Measurements from ENCODE around the gene GLP2R. TPM values are rescaled to one million over a fixed set of nuclear protein-coding genes. Genes with fewer than 3 reads are reported as not detected.

GLP2R gene
- total and polyA plus RNA-seq, 2 of the 8 experiments (the other 6 are each of a cell fraction or from before 2014, with no cell fraction given) = not detected

DNA sequence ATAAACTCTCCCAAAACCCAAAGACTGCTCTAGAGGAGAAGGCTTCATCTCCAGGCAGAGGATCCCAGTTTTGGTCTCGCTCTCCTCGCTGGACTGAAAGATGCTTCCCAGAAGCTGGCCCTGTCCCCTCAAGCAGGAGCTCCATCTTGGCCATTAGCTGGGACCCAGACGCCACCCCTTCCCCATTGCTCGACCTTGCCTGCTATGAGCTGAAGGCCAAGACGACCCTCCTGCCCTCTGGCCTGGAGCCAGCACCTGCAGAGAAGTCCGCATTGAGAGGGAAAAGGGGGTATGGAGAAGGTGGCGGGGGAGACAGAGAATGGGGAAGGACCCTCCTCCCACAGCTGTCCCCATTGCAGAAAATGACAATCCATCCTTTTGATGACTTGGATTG, 82.9 kb downstream of the GLP2R start:
- H3K79me2 ChIP-seq (ENCODE audit: control insufficient read depth in 1 of 2, insufficient read depth in 2 of 2, low read length in 2 of 2) = no peaks in the 10 kb centered on the region
- CTCF ChIA-PET (ENCODE audit: partially characterized antibody) = interaction anchor here (0.6 to 5.9 kb wide), 9 partner anchors 10 to 130 kb away, joined by 3 to 49 read pairs (median 4); no protein-coding TSS in a partner anchor
- POLR2A ChIA-PET (ENCODE audit: partially characterized antibody) = no interaction called here
- no peak for TF ChIP-seq CBX8 (IDR thresholded peaks at IDR 0.05; ENCODE audit: borderline replicate concordance, low read depth, low read length)
- TF ChIP-seq RBBP5 (IDR thresholded peaks at IDR 0.05; ENCODE audit: borderline replicate concordance, low read depth, low read length) = no peak
- TF ChIP-seq YY1 (IDR thresholded peaks at IDR 0.05; ENCODE audit: low read depth, low read length) = no peak
- TF ChIP-seq, protein P1, sequence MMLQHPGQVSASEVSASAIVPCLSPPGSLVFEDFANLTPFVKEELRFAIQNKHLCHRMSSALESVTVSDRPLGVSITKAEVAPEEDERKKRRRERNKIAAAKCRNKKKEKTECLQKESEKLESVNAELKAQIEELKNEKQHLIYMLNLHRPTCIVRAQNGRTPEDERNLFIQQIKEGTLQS (IDR thresholded peaks at IDR 0.05; ENCODE audit: insufficient read depth, low read depth, low read length) = no peak
- TF ChIP-seq SAP30 (IDR thresholded peaks at IDR 0.05; ENCODE audit: insufficient read depth, insufficient replicate concordance, low read length) = no peak
- TF ChIP-seq, protein P2, sequence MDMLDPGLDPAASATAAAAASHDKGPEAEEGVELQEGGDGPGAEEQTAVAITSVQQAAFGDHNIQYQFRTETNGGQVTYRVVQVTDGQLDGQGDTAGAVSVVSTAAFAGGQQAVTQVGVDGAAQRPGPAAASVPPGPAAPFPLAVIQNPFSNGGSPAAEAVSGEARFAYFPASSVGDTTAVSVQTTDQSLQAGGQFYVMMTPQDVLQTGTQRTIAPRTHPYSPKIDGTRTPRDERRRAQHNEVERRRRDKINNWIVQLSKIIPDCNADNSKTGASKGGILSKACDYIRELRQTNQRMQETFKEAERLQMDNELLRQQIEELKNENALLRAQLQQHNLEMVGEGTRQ (IDR thresholded peaks at IDR 0.05; ENCODE audit: low read length) = no peak
- TF ChIP-seq RXRA (IDR thresholded peaks at IDR 0.05; ENCODE audit: insufficient read depth, low read depth, low read length) = no peak
- no peak for TF ChIP-seq BRCA1 (IDR thresholded peaks at IDR 0.05; ENCODE audit: low read depth, low read length)
- TF ChIP-seq SIX5 (IDR thresholded peaks at IDR 0.05; ENCODE audit: low read depth, low read length) = no peak
- TF ChIP-seq PHF8 (conservative IDR thresholded peaks at IDR 0.05; ENCODE audit: low read depth, low read length) = no peak
- no peak for TF ChIP-seq ASH2L (IDR thresholded peaks at IDR 0.05; ENCODE audit: low read length)
- TF ChIP-seq TCF12 (IDR thresholded peaks at IDR 0.05; ENCODE audit: low read depth, low read length) = no peak

More for the DNA sequence above, 82.9 kb downstream of the GLP2R start:
- H2AFZ ChIP-seq (ENCODE audit: low read length) = no peak overlapping the region
- H3K27ac ChIP-seq (ENCODE audit: low read depth, low read length) = no peak overlapping the region
- H2BK12ac ChIP-seq (ENCODE audit: low read depth, low read length) = no peak overlapping the region
- no peak for FAIRE-seq
- peaks cover 0 to 4% (median 2%) of the 10 kb centered on the region in 4 experiments; a peak in 3 of 7 replicates for H3K4me1 ChIP-seq (replicated peaks in 1 of 4; ENCODE audit: control insufficient read depth in 3 of 4, insufficient read depth in 4 of 4, low read length in 3 of 4)
- no peak overlapping the region for H2BK15ac ChIP-seq (ENCODE audit: low read length)
- H2BK120ac ChIP-seq (replicated peaks; ENCODE audit: low read depth, low read length) = no peak overlapping the region
- H3K4me2 ChIP-seq (ENCODE audit: insufficient read depth in 1 of 2, low read depth in 2 of 2, low read length in 2 of 2) = no peak overlapping the region; a peak in 1 of 4 replicates
- no peak for DNase-seq (ENCODE audit: low read depth in 1 of 2, low spot score in 2 of 2)
- H3K18ac ChIP-seq (ENCODE audit: extremely low read depth, low read length) = no peak overlapping the region
- H4K5ac ChIP-seq (ENCODE audit: insufficient read length, low read depth, low read length) = no peak overlapping the region
- H2AK5ac ChIP-seq (ENCODE audit: low read depth, low read length) = no peak overlapping the region
- H3K23me2 ChIP-seq (ENCODE audit: low read depth, low read length) = no peaks in the 10 kb centered on the region
- H3K23ac ChIP-seq (ENCODE audit: insufficient read length) = no peak overlapping the region
- no peak overlapping the region for H3K4ac ChIP-seq (replicated peaks; ENCODE audit: insufficient read length, low read depth, low read length)
- H4K8ac ChIP-seq (ENCODE audit: extremely low read depth, insufficient read depth, low read length) = no peak overlapping the region
- H4K20me1 ChIP-seq (replicated peaks in 1 of 2; ENCODE audit: control insufficient read depth in 1 of 2, insufficient read depth in 2 of 2, low read length in 2 of 2) = no peaks in the 10 kb centered on the region
- H3K79me1 ChIP-seq (ENCODE audit: low read depth, low read length) = no peaks in the 10 kb centered on the region
- no peaks in the 10 kb centered on the region for H3K36me3 ChIP-seq (ENCODE audit: control insufficient read depth in 2 of 4, insufficient read depth in 4 of 4, low read length in 3 of 4)
- H2BK20ac ChIP-seq (ENCODE audit: low read length) = no peak overlapping the region
- H3K56ac ChIP-seq (replicated peaks; ENCODE audit: insufficient read length, low read depth, low read length) = no peak overlapping the region
- H3K9ac ChIP-seq (replicated peaks in 1 of 4; ENCODE audit: extremely low read depth in 1 of 4, low read depth in 3 of 4, low read length in 3 of 4) = no peak overlapping the region
- no peaks in the 10 kb centered on the region; a peak in 1 of 7 replicates for H3K27me3 ChIP-seq (replicated peaks in 1 of 4; ENCODE audit: control insufficient read depth in 3 of 4, extremely low read depth in 1 of 4, insufficient read depth in 3 of 4, low read length in 3 of 4)
- no peak overlapping the region for H4K91ac ChIP-seq (replicated peaks; ENCODE audit: insufficient read length, low read length)
- 84% methylated on average over 7 of the region's 7 CpGs; no CpG with 5 or more reads in 1 of the 2 experiments for WGBS, 2 experiments (ENCODE audit: extremely low coverage in 1 of 2, insufficient coverage in 1 of 2, insufficient read length in 1 of 2, insufficient replicate concordance in 2 of 2, low coverage in 1 of 2, low lambda C conversion rate in 2 of 2, missing lambda C conversion rate in 1 of 2)
- H3K4me3 ChIP-seq (ENCODE audit: extremely low read depth in 1 of 4, insufficient read depth in 2 of 4, low read depth in 3 of 4, low read length in 4 of 4) = no peak overlapping the region
- H3K9me3 ChIP-seq (ENCODE audit: insufficient read depth in 2 of 2, low read depth in 1 of 2, low read length in 1 of 2) = no peaks in the 10 kb centered on the region
- H2BK5ac ChIP-seq (ENCODE audit: low read depth, low read length) = no peak overlapping the region
- no peak overlapping the region for H3K14ac ChIP-seq (ENCODE audit: insufficient read length)

Measured in H1 (cell line).